Body of pancreas (tissue), 4 donors: ENCODE measurements around the gene SLC2A4RG. TPM values are rescaled to one million over a fixed set of nuclear protein-coding genes. Genes with fewer than 3 reads are reported as not detected.

Source experiments
- ATAC-seq: fragments of 150-250 bp; one replicate; pipeline ENCODE4 v1.9.1; 2016
- DNase-seq, 4 donors: peaks; one replicate each; pipeline ENCODE4 v3.0.0-alpha.2; 2019
- H3K27ac ChIP-seq, 4 donors: fragments of 200-600 bp; sonication (generic); 1 replicate in 3 of 4; 2 replicates in 1 of 4; pipeline versions ENCODE4 v1.5.1 to v1.6.1; 2016 to 2019; ENCODE audit warnings: mild to moderate bottlenecking in 1 of 4, mixed read lengths in 1 of 4, moderate library complexity in 1 of 4
- H3K27me3 ChIP-seq, 2 donors: fragments of 200-600 bp; sonication (generic); one replicate each; pipeline ENCODE4 v1.6.0; 2016; ENCODE audit warnings: mild to moderate bottlenecking in 1 of 2
- H3K36me3 ChIP-seq, 2 donors: fragments of 200-600 bp; sonication (generic); replicated peaks in 1 of 2; 2 replicates each; pipeline ENCODE4 v1.5.1; 2016; ENCODE audit warnings: low read depth in 2 of 2; ENCODE audit not compliant: insufficient read depth in 1 of 2
- H3K4me1 ChIP-seq: fragments of 200-600 bp; sonication (generic); one replicate; pipeline ENCODE4 v1.6.0; 2016
- H3K4me3 ChIP-seq, 2 donors: fragments of 200-600 bp; sonication (generic); 1 replicate in 1 of 2; 2 replicates in 1 of 2; pipeline ENCODE4 v1.5.1; 2016 to 2019
- H3K9me3 ChIP-seq, 3 donors: fragments of 200-600 bp; sonication (generic); 1 replicate in 2 of 3; 2 replicates in 1 of 3; pipeline ENCODE4 v1.5.1; 2016
- CTCF ChIP-seq, 7 experiments: fragments of 450-650 bp in 4 of 7; fragments of 200-600 bp in 3 of 7; sonication (generic) in 3 of 7; IDR thresholded peaks; one replicate each; pipeline ENCODE4 v1.5.1; 2016 to 2019; ENCODE audit warnings: antibody characterized with exemption in 7 of 7
- POLR2A ChIP-seq, 3 donors: fragments of 450-650 bp; IDR thresholded peaks; one replicate each; pipeline ENCODE4 v1.6.1; 2016; ENCODE audit warnings: antibody characterized with exemption in 3 of 3, mild to moderate bottlenecking in 2 of 3
- WGBS, 2 donors: methylation state at CpG; one replicate each; pipeline ENCODE4 v1.1.5; 2017; 5-methylcytosine and 5-hydroxymethylcytosine counted together
- intact Hi-C: fragments of 100-400 bp; cut with DNase I; formaldehyde crosslinking; loops from one replicate; pipeline ENCODE4 v1.15.1; 2023
- total RNA-seq, 2 donors: library from RNA; depleted of rRNA; stranded (reverse); fragments of >200 nt; gene quantifications; one replicate each; pipeline ENCODE4 v1.1.0, GENCODE V29; 2016

SLC2A4RG gene
- total RNA-seq, 2 donors from 2014 or later = 30.9 to 69.5 TPM

GRCh38 chr20:63748070-63748933, 8.7 kb downstream of the SLC2A4RG start:
- no peak for DNase-seq
- 73% methylated on average over 16 to 20 of the region's 20 CpGs for WGBS, 2 donors
- TF ChIP-seq POLR2A (IDR thresholded peaks at IDR 0.05) (no peak), CTCF (IDR thresholded peaks at IDR 0.05) (no peak)

GRCh38 chr20:63748934-63749270, 9.3 kb downstream of the SLC2A4RG start:
- H3K4me1 ChIP-seq = peaks cover 8% of the 10 kb centered on the region
- no peak overlapping the region for H3K4me3 ChIP-seq
- no peaks in the 10 kb centered on the region for H3K36me3 ChIP-seq
- no peak for TF ChIP-seq CTCF (IDR thresholded peaks at IDR 0.05)
- no peak for TF ChIP-seq POLR2A (IDR thresholded peaks at IDR 0.05)
- H3K27me3 ChIP-seq = no peaks in the 10 kb centered on the region
- DNase-seq = no peak
- no peaks in the 10 kb centered on the region for H3K9me3 ChIP-seq
- 88 to 94% methylated on average over 11 of the region's 11 CpGs for WGBS, 2 donors
- ATAC-seq = no peak
- intact Hi-C loops = no loop called here
- H3K27ac ChIP-seq = no peak overlapping the region

More at GRCh38 chr20:63748070-63748933, 8.7 kb downstream of the SLC2A4RG start:
- H3K36me3 ChIP-seq = no peaks in the 10 kb centered on the region
- H3K27ac ChIP-seq = no peak overlapping the region
- ATAC-seq = no peak
- H3K27me3 ChIP-seq = no peaks in the 10 kb centered on the region
- no peak overlapping the region for H3K4me3 ChIP-seq
- peaks cover 8% of the 10 kb centered on the region for H3K4me1 ChIP-seq
- intact Hi-C loops = no loop called here
- H3K9me3 ChIP-seq = no peaks in the 10 kb centered on the region

GRCh38 chr20:63749597-63750508, 10.3 kb downstream of the SLC2A4RG start:
- DNase-seq = no peak

GRCh38 chr20:63750807-63751470, 11.4 kb downstream of the SLC2A4RG start:
- Histone ChIP-seq H3K27ac (no peak overlapping the region), H3K36me3 (no peaks in the 10 kb centered on the region), H3K4me3 (no peak overlapping the region), H3K4me1 (peaks cover 8% of the 10 kb centered on the region), H3K27me3 (no peaks in the 10 kb centered on the region), H3K9me3 (no peaks in the 10 kb centered on the region)
- 73 to 76% methylated on average over 16 to 26 of the region's 26 CpGs for WGBS, 2 donors
- DNase-seq (no peak), ATAC-seq (no peak)
- TF ChIP-seq POLR2A (IDR thresholded peaks at IDR 0.05) (no peak), CTCF (IDR thresholded peaks at IDR 0.05) (no peak)
- intact Hi-C loops = no loop called here

More at GRCh38 chr20:63749597-63750508, 10.3 kb downstream of the SLC2A4RG start:
- Histone ChIP-seq H3K27ac (no peak overlapping the region), H3K9me3 (no peaks in the 10 kb centered on the region), H3K27me3 (no peaks in the 10 kb centered on the region), H3K4me3 (no peak overlapping the region), H3K4me1 (peaks cover 8% of the 10 kb centered on the region), H3K36me3 (no peaks in the 10 kb centered on the region)
- intact Hi-C loops = no loop called here
- TF ChIP-seq POLR2A (IDR thresholded peaks at IDR 0.05) (no peak), CTCF (IDR thresholded peaks at IDR 0.05) (no peak)
- no peak for ATAC-seq
- 89% methylated on average over 13 to 16 of the region's 16 CpGs for WGBS, 2 donors
